SK-N-SH (cell line): ENCODE measurements around the gene CDC42SE2. TPM values are rescaled to one million over a fixed set of nuclear protein-coding genes. Genes with fewer than 3 reads are reported as not detected.

Experiments used
- CTCF ChIA-PET: fragments of 300-600, 350-600 bp; formaldehyde crosslinking; extraction: SDS; loops from one replicate; lab custom pipeline; 2021; lab: Yijun Ruan, JAX
- POLR2A ChIA-PET: fragments of 350-600 bp; sonication (Branson Sonifier 250); formaldehyde crosslinking; extraction: SDS; loops from one replicate; lab custom pipeline; 2020; ENCODE audit warnings: antibody characterized with exemption, inconsistent platforms; lab: Yijun Ruan, JAX
- DNase-seq: peaks from one replicate; pipeline ENCODE4 v3.0.0; 2012
- H2AFZ ChIP-seq: fragments of 200-600 bp; sonication (generic); 2 replicates; pipeline ENCODE4 v1.8.1; 2016; ENCODE audit warnings: antibody characterized with exemption, mild to moderate bottlenecking, low read depth
- H3F3A ChIP-seq: fragments of 200-600 bp; sonication (generic); replicated peaks from 2 replicates; pipeline ENCODE3; 2016; ENCODE audit warnings: antibody characterized with exemption, mild to moderate bottlenecking; ENCODE audit not compliant: insufficient read depth
- H3K27ac ChIP-seq, 2 experiments: fragments of 200-500 bp in 1 of 2; fragments of 200-600 bp in 1 of 2; sonication (Bioruptor generic) in 1 of 2; sonication (generic), shearing (Covaris generic) in 1 of 2; 2 replicates each; pipeline versions ENCODE4 v1.5.1 to v1.6.1; 2014 to 2016; ENCODE audit warnings: low read depth in 2 of 2, inconsistent platforms in 1 of 2, low read length in 1 of 2, mild to moderate bottlenecking in 1 of 2, mixed read lengths in 1 of 2
- H3K27me3 ChIP-seq: fragments of 200-600 bp; sonication (generic), shearing (Covaris generic); 2 replicates; pipeline ENCODE4 v1.6.1; 2016; ENCODE audit warnings: mixed run types; ENCODE audit not compliant: insufficient read depth
- H3K36me3 ChIP-seq, 2 experiments: fragments of 200-500 bp in 1 of 2; fragments of 200-600 bp in 1 of 2; sonication (Bioruptor generic) in 1 of 2; sonication (generic) in 1 of 2; replicated peaks in 1 of 2; 2 replicates each; pipeline versions ENCODE3 to v1.5.1; 2014 to 2016; ENCODE audit warnings: low read length in 1 of 2, mild to moderate bottlenecking in 1 of 2; ENCODE audit not compliant: insufficient read depth in 2 of 2, control insufficient read depth in 1 of 2
- H3K4me1 ChIP-seq, 2 experiments: fragments of 200-500 bp in 1 of 2; fragments of 200-600 bp in 1 of 2; sonication (Bioruptor generic) in 1 of 2; sonication (generic), shearing (Covaris generic) in 1 of 2; 2 replicates each; pipeline versions ENCODE4 v1.5.1 to v1.6.1; 2014 to 2016; ENCODE audit warnings: low read depth in 1 of 2, low read length in 1 of 2, mixed run types in 1 of 2; ENCODE audit not compliant: insufficient read depth in 2 of 2, control insufficient read depth in 1 of 2
- H3K4me2 ChIP-seq: fragments of 200-600 bp; sonication (generic), shearing (Covaris generic); 2 replicates; pipeline ENCODE4 v1.6.1; 2017; ENCODE audit warnings: mixed run types
- H3K4me3 ChIP-seq, 2 experiments: fragments of 200-500 bp in 1 of 2; fragments of 200-600 bp in 1 of 2; sonication (Bioruptor generic) in 1 of 2; sonication (generic), shearing (Covaris generic) in 1 of 2; 2 replicates each; pipeline versions ENCODE4 v1.5.1 to v1.8.1; 2014 to 2016; ENCODE audit warnings: low read depth in 2 of 2, inconsistent platforms in 1 of 2, low read length in 1 of 2, mild to moderate bottlenecking in 1 of 2, mixed read lengths in 1 of 2, moderate library complexity in 1 of 2
- H3K79me2 ChIP-seq: fragments of 200-600 bp; sonication (generic); 2 replicates; pipeline ENCODE4 v1.8.1; 2017; ENCODE audit warnings: mild to moderate bottlenecking; ENCODE audit not compliant: insufficient read depth
- H3K9ac ChIP-seq: fragments of 200-600 bp; sonication (generic); 2 replicates; pipeline ENCODE4 v1.6.1; 2017; ENCODE audit warnings: mixed run types
- H3K9me2 ChIP-seq: fragments of 200-600 bp; sonication (generic); 2 replicates; pipeline ENCODE4 v1.6.1; 2017; ENCODE audit warnings: mixed run types
- H3K9me3 ChIP-seq: fragments of 200-600 bp; sonication (generic); 2 replicates; pipeline ENCODE4 v1.6.1; 2017; ENCODE audit warnings: mixed run types, mild to moderate bottlenecking, moderate library complexity
- H4K20me1 ChIP-seq: fragments of 200-600 bp; sonication (generic); 2 replicates; pipeline ENCODE4 v1.6.1; 2017; ENCODE audit warnings: mild to moderate bottlenecking, mixed run types; ENCODE audit not compliant: insufficient read depth
- CHD2 ChIP-seq: fragments of 150-350 bp; IDR thresholded peaks from 2 replicates; pipeline ENCODE4 v1.6.1; 2018; ENCODE audit warnings: low read length; ENCODE audit not compliant: partially characterized antibody
- FOSL2 ChIP-seq: IDR thresholded peaks from 2 replicates; pipeline ENCODE4 v1.4.0; 2012; ENCODE audit warnings: low read depth, mild to moderate bottlenecking, moderate library complexity, borderline replicate concordance
- GATA2 ChIP-seq: sonication (generic); formaldehyde crosslinking; IDR thresholded peaks from 2 replicates; pipeline ENCODE4 v1.5.0; 2020; ENCODE audit warnings: mild to moderate bottlenecking, missing genetic modification reagents
- MXI1 ChIP-seq: IDR thresholded peaks from 2 replicates; pipeline ENCODE4 v1.6.1; 2012; ENCODE audit warnings: mild to moderate bottlenecking, low read depth, low read length, improper control_type of control experiment
- NFIC ChIP-seq: IDR thresholded peaks from 2 replicates; pipeline ENCODE4 v1.4.0; 2012; ENCODE audit warnings: borderline replicate concordance
- NRF1 ChIP-seq: IDR thresholded peaks from 2 replicates; pipeline ENCODE4 v1.6.1; 2012; ENCODE audit warnings: low read depth, mild to moderate bottlenecking, low read length
- RCOR1 ChIP-seq: fragments of 150-350 bp; IDR thresholded peaks from 2 replicates; pipeline ENCODE4 v1.6.1; 2017; ENCODE audit warnings: antibody characterized with exemption, low read length
- RFX5 ChIP-seq: IDR thresholded peaks from 2 replicates; pipeline ENCODE4 v1.6.1; 2012; ENCODE audit warnings: mild to moderate bottlenecking, improper control_type of control experiment, low read length
- SIN3A ChIP-seq: IDR thresholded peaks from 2 replicates; pipeline ENCODE4 v1.6.1; 2012; ENCODE audit warnings: low read depth, mild to moderate bottlenecking, low read length, moderate library complexity, borderline replicate concordance
- SMC3 ChIP-seq: IDR thresholded peaks from 2 replicates; pipeline ENCODE4 v1.6.1; 2012; ENCODE audit warnings: low read depth, low read length, improper control_type of control experiment
- TAF1 ChIP-seq: IDR thresholded peaks from 2 replicates; pipeline ENCODE4 v1.6.1; 2012; ENCODE audit warnings: low read depth, mild to moderate bottlenecking, low read length, moderate library complexity, borderline replicate concordance
- TEAD4 ChIP-seq: IDR thresholded peaks from 2 replicates; pipeline ENCODE4 v1.4.0; 2012; ENCODE audit warnings: mild to moderate bottlenecking, borderline replicate concordance; ENCODE audit not compliant: insufficient read depth
- USF2 ChIP-seq: fragments of 150-350 bp; IDR thresholded peaks from 2 replicates; pipeline ENCODE4 v1.6.1; 2017; ENCODE audit warnings: antibody characterized with exemption, low read length, low read depth, borderline replicate concordance
- YY1 ChIP-seq: IDR thresholded peaks from 2 replicates; pipeline ENCODE4 v1.4.0; 2012; ENCODE audit warnings: low read depth, mild to moderate bottlenecking
- WGBS: methylation state at CpG from one replicate; pipeline ENCODE4 v1.1.6; 2017; ENCODE audit warnings: low lambda C conversion rate; 5-methylcytosine and 5-hydroxymethylcytosine counted together
- polyA plus RNA-seq, 3 experiments: library from polyadenylated mRNA; depleted of rRNA; stranded (reverse); fragments of >200 nt; gene quantifications; 2 replicates each; pipeline ENCODE4 v1.2.3, GENCODE V29; 2012
- TF ChIP-seq, protein P1 (sequence below): IDR thresholded peaks from 2 replicates; pipeline ENCODE4 v1.4.0; 2012; ENCODE audit warnings: low read depth

CDC42SE2 gene
- polyA plus RNA-seq, 1 of the 3 experiments (the other 2 are of a cell fraction): 8.6 TPM

GRCh38 chr5:131260895-131261294 is 3.0 kb upstream of the CDC42SE2 start:
- ChIA-PET CTCF (interaction anchor here (1.8 kb wide), 1 partner anchor 11 kb away, joined by 4 read pairs; no protein-coding TSS in a partner anchor), POLR2A (no interaction called here)
- peaks cover 4% of the 10 kb centered on the region for H4K20me1 ChIP-seq
- no peaks in the 10 kb centered on the region for H3K9me3 ChIP-seq
- H2AFZ ChIP-seq: no peak overlapping the region
- no peak overlapping the region for H3K9ac ChIP-seq
- no peaks in the 10 kb centered on the region for H3K27me3 ChIP-seq
- no peak for DNase-seq
- H3K27ac ChIP-seq: no peak overlapping the region
- 98% methylated on average over 1 of the region's 1 CpG for WGBS
- H3K4me2 ChIP-seq: no peak overlapping the region
- H3K4me1 ChIP-seq: peaks cover 5 to 6% of the 10 kb centered on the region in 2 experiments; a peak in 2 of 4 replicates
- H3K4me3 ChIP-seq: no peak overlapping the region
- peaks cover 9% of the 10 kb centered on the region for H3F3A ChIP-seq
- H3K36me3 ChIP-seq: no peaks in the 10 kb centered on the region
- H3K79me2 ChIP-seq: peaks cover 22% of the 10 kb centered on the region
- H3K9me2 ChIP-seq: no peaks in the 10 kb centered on the region
- TF ChIP-seq SIN3A: no peak
- no peak for TF ChIP-seq NRF1
- TF ChIP-seq, protein P1, sequence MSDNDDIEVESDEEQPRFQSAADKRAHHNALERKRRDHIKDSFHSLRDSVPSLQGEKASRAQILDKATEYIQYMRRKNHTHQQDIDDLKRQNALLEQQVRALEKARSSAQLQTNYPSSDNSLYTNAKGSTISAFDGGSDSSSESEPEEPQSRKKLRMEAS: no peak
- TF ChIP-seq YY1: no peak
- TF ChIP-seq NFIC: no peak
- TF ChIP-seq TAF1: no peak
- no peak for TF ChIP-seq RCOR1
- TF ChIP-seq CHD2: no peak
- TF ChIP-seq FOSL2: no peak
- no peak for TF ChIP-seq SMC3

DNA sequence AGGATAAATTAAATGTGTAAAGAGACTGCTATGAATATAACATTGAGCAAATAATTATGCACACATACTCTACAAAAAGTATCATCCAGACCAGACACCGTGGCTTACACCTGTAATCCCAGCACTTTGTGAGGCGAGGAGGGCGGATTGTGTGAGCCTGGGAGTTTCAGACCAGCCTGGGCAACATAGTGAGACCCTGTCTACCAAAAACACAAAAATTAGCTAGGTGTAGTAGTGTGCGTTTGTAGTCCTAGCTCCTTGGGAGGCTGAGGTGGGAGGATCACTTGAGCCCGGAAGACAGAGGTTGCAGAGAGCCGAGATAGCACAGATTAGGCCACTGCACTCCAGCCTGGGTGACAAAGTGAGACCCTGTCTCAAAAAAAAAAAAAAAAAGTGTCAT is 2.4 kb upstream of the CDC42SE2 start:
- Histone ChIP-seq H3K79me2 (peaks cover 28% of the 10 kb centered on the region), H4K20me1 (peaks cover 5% of the 10 kb centered on the region), H3K27ac (no peak overlapping the region), H3K9ac (no peak overlapping the region), H3K9me2 (no peaks in the 10 kb centered on the region), H3K4me1 (peaks cover 5 to 7% of the 10 kb centered on the region in 2 experiments; a peak in 2 of 4 replicates), H3K27me3 (no peaks in the 10 kb centered on the region), H3K4me3 (no peak overlapping the region), H3F3A (peaks cover 13% of the 10 kb centered on the region), H3K9me3 (no peaks in the 10 kb centered on the region), H3K36me3 (no peaks in the 10 kb centered on the region), H2AFZ (no peak overlapping the region)
- no peak for DNase-seq
- ChIA-PET CTCF (no interaction called here), POLR2A (no interaction called here)
- 95% methylated on average over 6 of the region's 6 CpGs for WGBS
- TF ChIP-seq TEAD4 (no peak), GATA2 (no peak), RFX5 (no peak), CHD2 (no peak), YY1 (no peak), NRF1 (no peak), MXI1 (no peak), USF2 (no peak)
- TF ChIP-seq, all 33 proteins: peak for 0
- no peak overlapping the region for H3K4me2 ChIP-seq
